T-cell (primary cell): ENCODE results near the gene COBL. TPM values are rescaled to one million over a fixed set of nuclear protein-coding genes. Genes with fewer than 3 reads are reported as not detected.

Source experiments
- ATAC-seq, 4 experiments: fragments of 200-7000 bp in 3 of 4; fragments of 150-1000 bp in 1 of 4; cut with Tn5 transposase; replicated peaks in 1 of 4; 1 replicate in 3 of 4; 2 replicates in 1 of 4; pipeline ENCODE4 v1.10.0; 2021; ENCODE audit warnings: moderate library complexity in 3 of 4, mild to moderate bottlenecking in 2 of 4, moderate number of reproducible peaks in 1 of 4
- CTCF ChIA-PET, 2 donors: fragments of 300-600 bp; sonication (Branson Sonifier 250); formaldehyde crosslinking; loops; one replicate each; lab custom pipeline; 2022; ENCODE audit warnings: antibody characterized with exemption in 2 of 2; lab: Charles Lee
- POLR2A ChIA-PET, 2 donors: fragments of 300-600 bp; sonication (Branson Sonifier 250); formaldehyde crosslinking; loops; one replicate each; lab custom pipeline; 2022; ENCODE audit warnings: antibody characterized with exemption in 2 of 2; lab: Charles Lee
- DNase-seq, 35 experiments: peaks; one replicate each; pipeline versions ENCODE4 v3.0.0 to v3.0.0-alpha.2; 2013 to 2023
- H3K27ac ChIP-seq: one replicate; pipeline ENCODE4 v1.5.1; 2013; ENCODE audit warnings: low read length
- H3K27me3 ChIP-seq, 2 experiments: replicated peaks in 1 of 2; 1 replicate in 1 of 2; 2 replicates in 1 of 2; pipeline versions ENCODE4 v1.6.1 to v1.7.0; 2013; ENCODE audit warnings: low read length in 1 of 2, mixed read lengths in 1 of 2; ENCODE audit not compliant: control insufficient read depth in 2 of 2, insufficient read depth in 2 of 2; ENCODE audit errors: extremely low read depth in 1 of 2
- H3K36me3 ChIP-seq, 2 donors: 1 replicate in 1 of 2; 2 replicates in 1 of 2; pipeline versions ENCODE4 v1.6.1 to v1.7.0; 2013; ENCODE audit warnings: low read length in 1 of 2; ENCODE audit not compliant: control insufficient read depth in 2 of 2, insufficient read depth in 1 of 2; ENCODE audit errors: extremely low read depth in 1 of 2
- H3K4me1 ChIP-seq, 2 experiments: 1 replicate in 1 of 2; 2 replicates in 1 of 2; pipeline versions ENCODE4 v1.6.1 to v1.7.0; 2013; ENCODE audit warnings: low read length in 2 of 2, mixed read lengths in 1 of 2; ENCODE audit not compliant: insufficient read depth in 2 of 2, control insufficient read depth in 1 of 2; ENCODE audit errors: extremely low read depth in 1 of 2
- H3K4me3 ChIP-seq, 2 donors: 1 replicate in 1 of 2; 2 replicates in 1 of 2; pipeline versions ENCODE4 v1.5.1 to v1.7.0; 2013; ENCODE audit warnings: mild to moderate bottlenecking in 2 of 2, low read length in 1 of 2, moderate library complexity in 1 of 2; ENCODE audit not compliant: control insufficient read depth in 1 of 2; ENCODE audit errors: extremely low read depth in 1 of 2
- H3K9me3 ChIP-seq: 2 replicates; pipeline ENCODE4 v1.7.0; 2013
- H3K27ac Mint-ChIP-seq, 2 donors: one replicate each; pipeline ENCODE4 v1.8.0; 2020 to 2021; ENCODE audit warnings: mild to moderate bottlenecking in 2 of 2, mixed read lengths in 2 of 2
- H3K27me3 Mint-ChIP-seq, 2 donors: one replicate each; pipeline ENCODE4 v1.8.0; 2021 to 2022; ENCODE audit warnings: mixed read lengths in 2 of 2
- H3K36me3 Mint-ChIP-seq: one replicate; pipeline ENCODE4 v1.8.0; 2021; ENCODE audit warnings: mixed read lengths
- H3K4me1 Mint-ChIP-seq, 3 donors: one replicate each; pipeline ENCODE4 v1.8.0; 2020 to 2022; ENCODE audit warnings: mixed read lengths in 3 of 3, mild to moderate bottlenecking in 1 of 3
- H3K4me3 Mint-ChIP-seq, 3 donors: one replicate each; pipeline ENCODE4 v1.8.0; 2020 to 2022; ENCODE audit warnings: mild to moderate bottlenecking in 3 of 3, mixed read lengths in 3 of 3, moderate library complexity in 3 of 3
- H3K9me3 Mint-ChIP-seq, 3 donors: one replicate each; pipeline ENCODE4 v1.8.0; 2020 to 2022; ENCODE audit warnings: mixed read lengths in 3 of 3
- WGBS: methylation state at CpG from one replicate; pipeline ENCODE4 v1.1.5; 2013; ENCODE audit warnings: missing lambda C conversion rate; ENCODE audit not compliant: insufficient coverage; 5-methylcytosine and 5-hydroxymethylcytosine counted together
- total RNA-seq, 35 experiments: library from RNA in 6 of 35; stranded (reverse) in 6 of 35; fragments of 120-200 nt in 1 of 35; gene quantifications; one replicate each; pipeline versions ENCODE4 v1.2.1 to v1.2.4 and lab custom pipeline; 2013 to 2026

The COBL gene
- total RNA-seq, 5 donors from 2014 or later (not counting 1 experiment from before 2014, with no cell fraction given), result 0.07 to 0.26 (median 0.17) TPM; not detected in 1

DNA sequence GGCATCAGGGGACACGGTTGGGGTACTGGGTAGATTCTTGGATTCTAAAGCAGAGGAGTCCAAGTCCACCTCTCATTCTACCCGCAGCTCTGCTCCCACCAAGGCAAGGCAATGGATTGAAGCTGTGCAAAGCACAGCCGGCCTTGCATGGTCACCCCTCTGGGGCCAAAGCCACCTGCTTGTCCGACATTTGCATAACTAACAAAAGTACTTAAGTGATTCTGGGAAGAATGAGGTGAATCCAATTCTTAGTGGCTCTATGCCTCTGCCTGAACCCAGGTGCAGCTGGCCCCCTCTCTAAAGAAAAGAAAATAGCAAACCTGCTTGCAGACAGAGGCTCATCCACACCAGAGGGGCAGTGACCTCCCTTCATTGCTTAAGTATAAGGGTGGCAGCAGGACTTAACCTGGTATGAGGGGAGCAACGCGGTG, 10.7 kb upstream of the COBL start:
- POLR2A ChIA-PET, result interaction anchor here in 1 of 2 donors (0.6 kb wide), 1 partner anchor 161 kb away, joined by 6 read pairs; no protein-coding TSS in a partner anchor
- Histone ChIP-seq H3K36me3 (no peaks in the 10 kb centered on the region), H3K4me1 (no peaks in the 10 kb centered on the region), H3K4me3 (no peak overlapping the region), H3K27ac (no peak overlapping the region), H3K27me3 (peaks cover 2 to 6% of the 10 kb centered on the region in 2 experiments), H3K9me3 (no peaks in the 10 kb centered on the region)
- DNase-seq, result no peak
- no peak overlapping the region for H3K27ac Mint-ChIP-seq
- no CpG with 5 or more reads among the region's 6 CpGs for WGBS
- peaks cover 0 to 10% of the 10 kb centered on the region in 2 donors for H3K27me3 Mint-ChIP-seq
- H3K4me1 Mint-ChIP-seq, result no peaks in the 10 kb centered on the region
- no peaks in the 10 kb centered on the region for H3K9me3 Mint-ChIP-seq
- H3K4me3 Mint-ChIP-seq, result no peak overlapping the region
- CTCF ChIA-PET, result no interaction called here
- no peaks in the 10 kb centered on the region for H3K36me3 Mint-ChIP-seq
- ATAC-seq, result no peak

DNA sequence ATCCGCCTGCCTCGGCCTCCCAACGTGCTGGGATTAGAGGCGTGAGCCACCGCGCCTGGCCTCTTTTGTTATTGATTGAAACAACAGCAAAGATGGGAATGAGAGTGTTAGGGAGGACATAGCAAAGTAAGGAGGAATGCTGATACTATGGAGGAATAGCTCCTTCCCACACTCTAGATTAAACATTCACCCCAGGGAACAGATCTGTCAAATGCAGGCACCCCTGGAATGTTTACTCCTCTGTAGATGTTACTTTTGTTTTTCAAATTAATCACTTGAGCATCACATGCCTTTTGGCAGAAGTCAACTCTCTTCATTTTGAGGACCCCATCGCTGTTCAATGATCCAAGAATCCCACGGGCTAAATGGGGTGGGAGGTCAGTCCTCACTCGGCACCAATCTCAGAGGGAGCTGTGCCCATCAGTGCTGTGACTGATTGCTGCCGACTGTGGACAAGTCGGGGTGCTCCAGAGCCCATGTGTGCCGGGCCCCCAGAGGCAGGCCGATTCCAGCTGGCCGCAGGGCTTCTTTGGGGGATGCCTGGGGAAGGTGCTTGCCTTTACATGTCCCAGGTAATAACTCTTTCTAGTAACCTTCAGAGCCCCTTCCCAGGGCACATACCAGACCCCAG, 10.2 kb upstream of the COBL start:
- ChIA-PET POLR2A (no interaction called here), CTCF (no interaction called here)
- no peaks in the 10 kb centered on the region for H3K4me1 ChIP-seq
- Mint-ChIP-seq H3K36me3 (no peaks in the 10 kb centered on the region), H3K9me3 (no peaks in the 10 kb centered on the region), H3K27ac (no peak overlapping the region), H3K27me3 (peaks cover 0 to 10% of the 10 kb centered on the region in 2 donors), H3K4me1 (no peaks in the 10 kb centered on the region), H3K4me3 (no peak overlapping the region)
- 72% methylated on average over 9 of the region's 14 CpGs for WGBS
- no peak overlapping the region for H3K4me3 ChIP-seq
- no peak for DNase-seq
- no peaks in the 10 kb centered on the region for H3K9me3 ChIP-seq
- H3K27me3 ChIP-seq, result peaks cover 2 to 6% of the 10 kb centered on the region in 2 experiments
- ATAC-seq, result no peak
- H3K36me3 ChIP-seq, result no peaks in the 10 kb centered on the region
- H3K27ac ChIP-seq, result no peak overlapping the region

DNA sequence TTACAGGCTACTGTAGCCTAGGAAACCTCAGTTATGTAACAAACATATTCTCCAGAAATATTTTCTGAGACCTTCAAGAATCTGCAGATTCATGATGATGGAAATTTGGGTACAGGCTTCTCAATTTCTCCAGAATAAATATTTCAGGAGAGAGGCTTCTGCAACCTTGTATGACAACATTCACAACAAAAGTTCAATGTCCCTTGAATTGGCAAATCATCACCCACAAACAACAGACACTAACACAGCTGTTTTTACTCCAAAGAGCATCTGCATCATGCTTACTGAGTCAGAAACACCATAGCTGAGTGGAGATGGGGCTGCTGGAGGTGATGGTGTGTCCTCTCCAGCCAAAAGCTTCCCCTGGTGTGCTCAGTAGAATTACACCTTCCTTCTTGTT, 9.3 kb upstream of the COBL start:
- Histone ChIP-seq H3K4me1 (no peaks in the 10 kb centered on the region), H3K27me3 (peaks cover 2 to 6% of the 10 kb centered on the region in 2 experiments), H3K27ac (no peak overlapping the region), H3K9me3 (no peaks in the 10 kb centered on the region), H3K36me3 (no peaks in the 10 kb centered on the region), H3K4me3 (no peak overlapping the region)
- POLR2A ChIA-PET, result no interaction called here
- no peak overlapping the region for H3K4me3 Mint-ChIP-seq
- H3K9me3 Mint-ChIP-seq, result no peaks in the 10 kb centered on the region
- no peak for ATAC-seq
- CTCF ChIA-PET, result no interaction called here
- H3K27me3 Mint-ChIP-seq, result peaks cover 0 to 10% of the 10 kb centered on the region in 2 donors
- no peak overlapping the region for H3K27ac Mint-ChIP-seq
- H3K36me3 Mint-ChIP-seq, result no peaks in the 10 kb centered on the region
- H3K4me1 Mint-ChIP-seq, result no peaks in the 10 kb centered on the region
- no peak for DNase-seq

DNA sequence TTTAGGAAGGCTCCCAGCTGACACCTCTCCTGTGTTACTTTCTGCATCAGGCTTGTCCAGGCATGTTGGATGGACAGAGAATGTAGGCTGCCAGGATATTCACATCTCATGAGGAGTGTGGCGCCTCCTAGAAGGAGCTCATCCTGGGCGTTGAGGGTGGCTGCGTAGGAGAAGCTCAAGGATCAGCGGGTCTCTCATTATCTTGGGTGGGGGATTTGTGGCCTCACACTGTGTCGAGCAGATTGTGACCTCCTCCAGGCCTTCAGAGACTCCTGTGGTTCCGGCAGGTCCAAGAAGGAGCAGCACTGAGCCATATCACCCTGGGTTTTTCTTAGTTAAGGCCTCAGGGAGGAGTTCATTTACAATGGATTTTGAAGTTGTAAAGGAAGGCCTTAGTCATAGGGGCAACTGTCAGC, 8.7 kb upstream of the COBL start:
- Mint-ChIP-seq H3K4me1 (no peaks in the 10 kb centered on the region), H3K27ac (no peak overlapping the region), H3K4me3 (no peak overlapping the region), H3K9me3 (no peaks in the 10 kb centered on the region), H3K27me3 (peaks cover 0 to 10% of the 10 kb centered on the region in 2 donors), H3K36me3 (no peaks in the 10 kb centered on the region)
- no peak overlapping the region for H3K27ac ChIP-seq
- POLR2A ChIA-PET, result no interaction called here
- H3K4me1 ChIP-seq, result no peaks in the 10 kb centered on the region
- no peaks in the 10 kb centered on the region for H3K36me3 ChIP-seq
- DNase-seq (no peak), ATAC-seq (no peak)
- CTCF ChIA-PET, result no interaction called here
- peaks cover 2 to 12% of the 10 kb centered on the region in 2 experiments for H3K27me3 ChIP-seq
- WGBS, result 90% methylated on average over 2 of the region's 6 CpGs
- H3K4me3 ChIP-seq, result no peak overlapping the region
- no peaks in the 10 kb centered on the region for H3K9me3 ChIP-seq

DNA sequence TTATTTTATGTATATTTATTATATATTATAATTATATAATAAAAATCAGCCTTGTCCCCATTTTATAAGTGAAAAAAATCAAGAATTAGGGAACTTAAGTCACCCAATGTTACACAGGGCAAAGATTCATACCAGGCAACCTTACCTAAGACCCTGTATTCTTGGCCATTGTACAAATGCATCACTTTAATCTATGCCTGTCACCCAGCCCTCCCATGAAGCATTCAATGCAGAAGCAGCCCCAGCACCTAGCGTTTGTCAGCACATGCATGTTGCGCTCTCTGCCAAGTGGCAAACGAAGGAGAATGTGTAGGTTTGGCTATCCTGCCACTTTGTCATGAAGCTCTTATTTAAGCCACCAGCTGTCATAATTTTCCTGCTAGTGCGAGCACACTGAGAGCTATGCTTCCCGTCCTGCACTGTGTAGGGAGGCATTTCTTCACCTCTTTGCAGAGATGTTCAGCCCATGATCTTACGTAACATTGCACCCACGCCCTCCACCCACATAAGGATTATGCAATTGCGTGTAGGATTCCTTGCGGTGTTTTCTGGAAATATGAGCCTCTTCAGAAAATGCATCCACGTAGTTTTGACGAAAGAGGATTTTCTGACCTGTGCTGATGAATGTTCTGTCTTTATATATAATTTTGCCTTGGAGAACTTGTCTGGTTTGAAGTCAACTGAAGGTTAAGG, 7.7 kb upstream of the COBL start:
- H3K27me3 Mint-ChIP-seq, result peaks cover 4 to 12% of the 10 kb centered on the region in 2 donors
- H3K27ac ChIP-seq, result no peak overlapping the region
- 88% methylated on average over 7 of the region's 11 CpGs for WGBS
- H3K9me3 ChIP-seq, result no peaks in the 10 kb centered on the region
- H3K27me3 ChIP-seq, result peaks cover 2 to 12% of the 10 kb centered on the region in 2 experiments
- no peaks in the 10 kb centered on the region for H3K4me1 ChIP-seq
- DNase-seq (no peak), ATAC-seq (no peak)
- no peaks in the 10 kb centered on the region for H3K9me3 Mint-ChIP-seq
- ChIA-PET CTCF (interaction anchor here in 1 of 2 donors (0.6 kb wide), 1 partner anchor 9 kb away, joined by 6 read pairs; no protein-coding TSS in a partner anchor), POLR2A (no interaction called here)
- no peaks in the 10 kb centered on the region for H3K4me1 Mint-ChIP-seq
- no peaks in the 10 kb centered on the region for H3K36me3 ChIP-seq
- H3K4me3 ChIP-seq, result no peak overlapping the region
- H3K27ac Mint-ChIP-seq, result no peak overlapping the region
- H3K36me3 Mint-ChIP-seq, result no peaks in the 10 kb centered on the region
- H3K4me3 Mint-ChIP-seq, result no peak overlapping the region

DNA sequence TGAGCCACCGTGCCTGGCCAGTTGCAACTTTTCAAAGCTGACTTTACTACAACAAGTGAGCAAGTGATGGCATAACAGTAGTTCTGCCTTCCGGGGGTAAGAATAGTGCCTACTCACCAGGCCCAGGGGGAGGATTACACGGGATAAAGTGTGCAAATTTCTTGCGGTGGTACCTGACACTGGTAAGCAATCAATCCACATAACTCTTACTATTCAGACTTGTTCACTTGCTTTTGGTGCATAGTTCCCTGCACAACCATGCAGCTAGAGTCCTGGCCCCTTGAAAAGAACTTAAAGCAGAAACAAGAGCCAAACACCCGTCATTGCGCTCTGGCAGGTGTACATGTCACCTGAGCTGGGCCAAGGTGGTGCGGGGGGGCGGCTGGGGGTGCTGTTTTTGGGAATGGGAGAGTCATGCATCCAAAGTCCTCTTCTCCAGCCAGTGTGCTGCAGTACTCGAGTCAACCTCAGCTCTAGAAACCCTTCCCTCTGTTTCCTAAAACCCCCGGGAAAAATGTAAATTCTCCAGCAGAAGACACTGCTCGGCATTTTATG, 5.4 kb upstream of the COBL start:
- Mint-ChIP-seq H3K4me3 (no peak overlapping the region), H3K27me3 (peaks cover 25 to 33% of the 10 kb centered on the region in 2 donors), H3K9me3 (no peaks in the 10 kb centered on the region), H3K36me3 (no peaks in the 10 kb centered on the region), H3K27ac (no peak overlapping the region), H3K4me1 (peaks cover 0 to 7% (median 6%) of the 10 kb centered on the region in 3 donors)
- no peaks in the 10 kb centered on the region for H3K4me1 ChIP-seq
- ATAC-seq (no peak), DNase-seq (no peak)
- H3K36me3 ChIP-seq, result no peaks in the 10 kb centered on the region
- H3K9me3 ChIP-seq, result no peaks in the 10 kb centered on the region
- ChIA-PET CTCF (no interaction called here), POLR2A (no interaction called here)
- no peak overlapping the region for H3K4me3 ChIP-seq
- WGBS, result 100% methylated on average over 1 of the region's 11 CpGs
- peaks cover 8 to 30% of the 10 kb centered on the region in 2 experiments for H3K27me3 ChIP-seq
- no peak overlapping the region for H3K27ac ChIP-seq
